ENCODE results near the gene TMEM236.
A peak's percentile ranks its signal among the peaks of the same experiment; 100 is the strongest.

TMEM236 gene

GRCh38 chr10:17756557-17757217, 4.7 kb downstream of the TMEM236 start:
- DNase-seq (ENCODE audit: low spot score) = peak; percentile 63
- no peak for TF ChIP-seq CTCF (IDR thresholded peaks at IDR 0.05; ENCODE audit: borderline replicate concordance, control extremely low read depth, extremely low read depth, insufficient read depth, missing control alignments)
- in situ Hi-C loops (cut with MboI; ENCODE audit: low sequenced_read_pairs, unreplicated experiment) = no loop called here

GRCh38 chr10:17758200-17758599, 6.2 kb downstream of the TMEM236 start:
- DNase-seq (ENCODE audit: low spot score) = no peak
- in situ Hi-C loops (cut with MboI; ENCODE audit: low sequenced_read_pairs, unreplicated experiment) = no loop called here
- no peak for TF ChIP-seq CTCF (IDR thresholded peaks at IDR 0.05; ENCODE audit: borderline replicate concordance, control extremely low read depth, extremely low read depth, insufficient read depth, missing control alignments)

DNA sequence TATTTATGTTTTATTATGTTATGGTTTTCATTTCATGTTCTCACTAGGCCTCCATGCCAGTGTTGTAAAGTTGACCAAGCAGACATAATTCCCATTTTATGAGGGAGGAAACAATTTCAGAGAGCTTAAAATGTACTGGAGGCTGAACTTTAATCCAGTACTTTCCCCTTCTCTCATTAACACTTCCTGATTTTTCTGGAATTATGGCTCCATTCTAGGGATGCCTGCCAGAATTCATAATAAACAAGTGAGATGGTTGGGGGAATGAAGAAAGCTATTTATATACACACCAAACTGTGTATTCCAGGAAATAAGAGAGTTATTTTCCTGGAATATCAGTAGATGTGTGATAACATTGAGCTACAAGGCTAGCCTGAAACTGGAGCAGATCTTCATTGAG, 6.9 kb downstream of the TMEM236 start:
- in situ Hi-C loops (cut with MboI; ENCODE audit: low sequenced_read_pairs, unreplicated experiment) = no loop called here
- no peak for DNase-seq (ENCODE audit: low spot score)
- no peak for TF ChIP-seq CTCF (IDR thresholded peaks at IDR 0.05; ENCODE audit: borderline replicate concordance, control extremely low read depth, extremely low read depth, insufficient read depth, missing control alignments)

DNA sequence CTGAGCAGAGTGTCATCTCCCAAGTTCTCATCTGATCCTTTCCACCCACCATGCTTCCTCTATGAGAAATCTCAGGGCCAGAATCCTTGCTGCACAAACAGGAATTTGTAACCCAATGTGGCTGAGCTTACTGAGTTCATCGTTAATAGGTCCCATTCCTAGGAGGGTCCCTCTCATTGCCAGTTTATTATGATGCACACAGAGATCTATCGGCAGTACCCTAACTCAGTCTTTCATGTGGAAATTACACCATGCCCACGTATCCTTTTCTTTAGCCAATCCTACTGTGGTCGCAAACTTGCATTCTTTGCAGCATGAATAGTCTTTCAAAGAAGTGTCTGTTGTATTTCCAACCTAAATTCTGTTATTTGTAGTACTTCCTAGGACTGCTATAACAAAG, 12.1 kb downstream of the TMEM236 start:
- in situ Hi-C loops (cut with MboI; ENCODE audit: low sequenced_read_pairs, unreplicated experiment) = no loop called here
- DNase-seq (ENCODE audit: low spot score) = no peak
- TF ChIP-seq CTCF (IDR thresholded peaks at IDR 0.05; ENCODE audit: borderline replicate concordance, control extremely low read depth, extremely low read depth, insufficient read depth, missing control alignments) = no peak

DNA sequence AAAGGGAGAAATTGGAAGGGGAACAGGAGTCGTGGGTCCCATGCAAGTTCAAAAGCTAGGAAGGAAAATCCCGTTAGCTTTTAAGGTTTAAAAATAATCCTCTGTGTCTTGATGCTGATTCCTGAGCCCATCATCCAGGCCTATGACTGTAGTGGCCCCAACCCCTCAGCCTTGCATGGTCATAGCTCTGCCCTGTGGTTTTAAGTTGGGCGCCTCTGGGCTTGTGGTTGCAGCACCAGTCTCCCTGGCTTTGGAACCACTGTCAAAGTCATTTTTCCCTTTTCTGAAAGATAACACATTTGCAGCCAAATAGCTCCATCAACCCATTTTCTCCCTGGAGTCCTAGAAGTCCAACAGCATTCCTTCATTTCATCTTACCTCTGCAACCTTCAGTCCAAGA, 13.6 kb downstream of the TMEM236 start:
- DNase-seq (ENCODE audit: low spot score) = no peak
- TF ChIP-seq CTCF (IDR thresholded peaks at IDR 0.05; ENCODE audit: borderline replicate concordance, control extremely low read depth, extremely low read depth, insufficient read depth, missing control alignments) = no peak
- in situ Hi-C loops (cut with MboI; ENCODE audit: low sequenced_read_pairs, unreplicated experiment) = no loop called here

GRCh38 chr10:17766731-17767130, 14.7 kb downstream of the TMEM236 start:
- no peak for DNase-seq (ENCODE audit: low spot score)
- in situ Hi-C loops (cut with MboI; ENCODE audit: low sequenced_read_pairs, unreplicated experiment) = no loop called here
- TF ChIP-seq CTCF (IDR thresholded peaks at IDR 0.05; ENCODE audit: borderline replicate concordance, control extremely low read depth, extremely low read depth, insufficient read depth, missing control alignments) = no peak
